Colonic mucosa (tissue), 4 donors: ENCODE measurements around the gene AKR1D1. TPM values are rescaled to one million over a fixed set of nuclear protein-coding genes. Genes with fewer than 3 reads are reported as not detected.

Experiments
- DNase-seq: peaks from one replicate; pipeline ENCODE4 v3.0.0-alpha.2; 2020
- H3K27ac ChIP-seq: fragments of 200-600 bp; one replicate; pipeline ENCODE4 v1.8.0; 2021
- H3K27me3 ChIP-seq: fragments of 200-600 bp; one replicate; pipeline ENCODE4 v1.8.0; 2021
- H3K36me3 ChIP-seq: fragments of 200-600 bp; one replicate; pipeline ENCODE4 v1.8.0; 2021
- H3K4me1 ChIP-seq: fragments of 200-600 bp; one replicate; pipeline ENCODE4 v1.8.0; 2021; ENCODE audit warnings: mild to moderate bottlenecking
- H3K4me3 ChIP-seq: fragments of 200-600 bp; one replicate; pipeline ENCODE4 v1.8.0; 2021
- H3K9ac ChIP-seq, 2 donors: one replicate each; pipeline ENCODE4 v1.7.0; 2013; ENCODE audit warnings: control low read depth in 2 of 2, low read depth in 2 of 2, low read length in 2 of 2
- H3K9me3 ChIP-seq: fragments of 200-600 bp; one replicate; pipeline ENCODE4 v1.8.0; 2021
- CTCF ChIP-seq: fragments of 200-600 bp; IDR thresholded peaks from one replicate; pipeline ENCODE4 v1.8.0; 2022; ENCODE audit warnings: antibody characterized with exemption, mild to moderate bottlenecking
- intact Hi-C: fragments of 100-400 bp; cut with DNase I; formaldehyde crosslinking; loops from one replicate; pipeline ENCODE4 v1.14.1; 2022
- total RNA-seq, 2 donors: library from RNA; stranded (reverse); fragmentation: NEBNext Ultra II Directional in 1 of 2; extraction: Animal tissue kit (Norgen Biotek cat#: 25700) in 1 of 2; gene quantifications; one replicate each; pipeline ENCODE4 v1.2.1, GENCODE V29; 2021
- donor health status: healthy.
- donor health status: DM: no; HTN: no; CAD: no.
- donor health status: DM: no; HTN: no; CAD: no.

Gene AKR1D1
- total RNA-seq, 2 donors from 2014 or later = not detected

DNA sequence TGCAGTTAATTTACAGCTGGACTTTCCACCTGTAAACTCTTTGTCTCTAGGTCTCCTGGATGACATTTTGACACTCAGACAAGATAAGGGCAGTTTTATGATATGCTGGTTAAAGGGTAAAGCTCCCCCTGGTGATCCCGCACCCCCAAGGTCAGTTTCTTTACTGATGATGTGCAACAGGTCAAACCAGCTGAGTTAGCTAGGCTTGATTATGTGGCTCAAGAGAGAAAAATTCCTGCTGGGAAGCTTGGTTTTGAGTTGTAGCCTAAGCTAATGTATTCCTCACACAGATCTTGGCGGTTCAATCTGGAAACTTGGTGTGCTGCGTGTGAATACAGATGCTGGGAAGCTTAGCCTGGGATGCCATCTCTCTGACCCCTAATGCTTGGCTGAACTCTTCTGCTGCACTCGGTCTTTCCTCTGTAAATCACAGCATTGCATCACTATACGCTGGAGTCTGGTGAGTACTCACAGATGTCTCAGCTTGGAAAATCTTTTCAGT, 11.4 kb upstream of the AKR1D1 start:
- no peak for TF ChIP-seq CTCF
- DNase-seq = no peak
- intact Hi-C loops = no loop called here
- Histone ChIP-seq H3K36me3 (no peaks in the 10 kb centered on the region), H3K27ac (no peak overlapping the region), H3K4me1 (no peaks in the 10 kb centered on the region), H3K9ac (no peak overlapping the region), H3K9me3 (no peaks in the 10 kb centered on the region), H3K27me3 (no peaks in the 10 kb centered on the region), H3K4me3 (no peak overlapping the region)

GRCh38 chr7:138065827-138066226, 10.4 kb upstream of the AKR1D1 start:
- intact Hi-C loops = no loop called here
- no peak overlapping the region for H3K27ac ChIP-seq
- no peaks in the 10 kb centered on the region for H3K9me3 ChIP-seq
- H3K4me1 ChIP-seq = no peaks in the 10 kb centered on the region
- no peak for TF ChIP-seq CTCF
- H3K9ac ChIP-seq = no peak overlapping the region
- no peaks in the 10 kb centered on the region for H3K27me3 ChIP-seq
- no peaks in the 10 kb centered on the region for H3K36me3 ChIP-seq
- no peak overlapping the region for H3K4me3 ChIP-seq
- DNase-seq = no peak

- no peak for TF ChIP-seq CTCF
- Histone ChIP-seq H3K27ac (no peak overlapping the region), H3K4me1 (no peaks in the 10 kb centered on the region), H3K9ac (no peak overlapping the region), H3K27me3 (no peaks in the 10 kb centered on the region), H3K4me3 (no peak overlapping the region), H3K36me3 (no peaks in the 10 kb centered on the region), H3K9me3 (no peaks in the 10 kb centered on the region)
- DNase-seq = no peak
- intact Hi-C loops = no loop called here
Observed at GRCh38 chr7:138066954-138067394, 9.3 kb upstream of the AKR1D1 start.

- intact Hi-C loops = no loop called here
- TF ChIP-seq CTCF = no peak
- H3K9ac ChIP-seq = no peak overlapping the region
Observed at GRCh38 chr7:138067774-138068173, 8.5 kb upstream of the AKR1D1 start.

DNA sequence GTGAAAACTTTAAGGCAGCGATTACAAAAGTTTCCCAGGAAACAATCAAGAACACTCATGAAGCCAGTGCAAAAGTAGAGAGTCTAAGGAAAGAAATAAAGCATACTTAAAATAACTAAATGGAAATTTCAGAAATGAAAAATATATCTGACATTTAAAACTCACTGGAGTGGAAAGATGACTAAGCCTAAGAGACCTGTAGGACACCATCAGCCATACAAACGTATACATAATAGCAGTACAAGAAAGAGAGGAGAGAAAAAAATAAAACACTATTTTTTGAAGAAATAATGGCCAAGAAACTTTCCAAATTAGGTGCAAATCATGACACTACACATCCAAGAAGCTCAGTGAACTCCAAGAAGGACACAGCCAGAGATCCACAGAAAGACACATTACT, 5.4 kb upstream of the AKR1D1 start:
- intact Hi-C loops = no loop called here
- H3K36me3 ChIP-seq = no peaks in the 10 kb centered on the region
- no peak for TF ChIP-seq CTCF
- H3K9me3 ChIP-seq = no peaks in the 10 kb centered on the region
- H3K9ac ChIP-seq = no peak overlapping the region
- no peaks in the 10 kb centered on the region for H3K4me1 ChIP-seq
- H3K27me3 ChIP-seq = no peaks in the 10 kb centered on the region
- no peak overlapping the region for H3K27ac ChIP-seq
- no peak overlapping the region for H3K4me3 ChIP-seq
- no peak for DNase-seq

More at GRCh38 chr7:138067774-138068173, 8.5 kb upstream of the AKR1D1 start:
- no peaks in the 10 kb centered on the region for H3K9me3 ChIP-seq
- no peak overlapping the region for H3K27ac ChIP-seq
- no peaks in the 10 kb centered on the region for H3K4me1 ChIP-seq
- H3K4me3 ChIP-seq = no peak overlapping the region
- DNase-seq = no peak
- H3K36me3 ChIP-seq = no peaks in the 10 kb centered on the region
- H3K27me3 ChIP-seq = no peaks in the 10 kb centered on the region

DNA sequence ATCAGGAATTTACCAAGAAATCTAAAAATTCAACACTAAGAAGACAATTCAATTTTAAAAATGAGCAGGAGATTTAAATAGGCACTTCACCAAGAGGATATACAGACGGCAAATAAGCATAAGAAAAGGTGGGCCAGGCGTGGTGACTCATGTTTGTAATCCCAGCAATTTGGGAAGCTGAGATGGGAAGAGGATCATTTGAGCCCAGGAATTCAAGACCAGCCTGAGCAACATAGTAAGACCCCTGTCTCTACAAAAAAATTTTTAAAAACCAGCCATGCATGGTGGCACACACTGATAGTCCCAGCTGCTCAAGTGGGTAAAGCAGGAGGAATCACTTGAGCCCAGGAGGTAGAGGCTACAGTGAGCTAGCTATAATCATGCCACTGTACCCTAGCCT, 3.5 kb upstream of the AKR1D1 start:
- intact Hi-C loops = no loop called here
- no peaks in the 10 kb centered on the region for H3K4me1 ChIP-seq

More for the DNA sequence above, 3.5 kb upstream of the AKR1D1 start:
- Histone ChIP-seq H3K9ac (no peak overlapping the region), H3K36me3 (no peaks in the 10 kb centered on the region), H3K4me3 (no peak overlapping the region), H3K27me3 (no peaks in the 10 kb centered on the region), H3K27ac (no peak overlapping the region), H3K9me3 (no peaks in the 10 kb centered on the region)
- no peak for DNase-seq
- no peak for TF ChIP-seq CTCF
